Measurements from ENCODE around the gene DCBLD1. TPM values are rescaled to one million over a fixed set of nuclear protein-coding genes. Genes with fewer than 3 reads are reported as not detected.

DCBLD1 gene
- total RNA-seq, 4 donors from 2014 or later: 3.8 to 11.6 (median 7.9) TPM

DNA sequence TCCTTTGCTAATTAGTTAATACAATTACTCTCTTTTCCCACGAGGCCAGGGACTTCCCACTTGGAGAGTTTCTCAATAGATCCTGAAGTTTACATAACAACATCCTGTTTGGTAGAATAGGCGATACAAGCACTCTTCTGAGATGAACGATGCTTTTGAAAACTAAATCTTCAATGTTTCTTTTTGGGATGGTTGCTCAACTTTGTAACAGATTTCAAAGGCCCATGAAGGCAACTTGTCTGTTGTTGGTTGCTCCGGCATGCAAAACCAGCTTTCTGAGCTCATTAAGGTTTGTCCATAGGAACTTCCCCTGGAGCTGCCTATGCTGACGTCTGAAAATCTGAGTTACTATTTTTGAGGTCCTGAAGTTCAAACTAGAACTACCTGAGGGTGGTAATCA, 30.8 kb upstream of the DCBLD1 start:
- 46% methylated on average over 5 of the region's 5 CpGs for WGBS
- DNase-seq (ENCODE audit: extremely low spot score): no peak
- Histone ChIP-seq H3K36me3 (no peaks in the 10 kb centered on the region), H3K9me3 (no peaks in the 10 kb centered on the region), H3K4me3 (no peak overlapping the region), H3K27me3 (peaks cover 0 to 29% (median 0%) of the 10 kb centered on the region in 4 donors), H3K27ac (replicated peaks in 1 of 4) (no peak overlapping the region), H3K4me1 (peaks cover 0 to 5% (median 1%) of the 10 kb centered on the region in 4 donors)
- intact Hi-C loops (cut with DNase I): no loop called here
- TF ChIP-seq CTCF (IDR thresholded peaks at IDR 0.05) (no peak), EP300 (IDR thresholded peaks at IDR 0.05) (no peak), POLR2A (IDR thresholded peaks at IDR 0.05; ENCODE audit: low read depth) (no peak), POLR2AphosphoS5 (IDR thresholded peaks at IDR 0.05) (no peak)

DNA sequence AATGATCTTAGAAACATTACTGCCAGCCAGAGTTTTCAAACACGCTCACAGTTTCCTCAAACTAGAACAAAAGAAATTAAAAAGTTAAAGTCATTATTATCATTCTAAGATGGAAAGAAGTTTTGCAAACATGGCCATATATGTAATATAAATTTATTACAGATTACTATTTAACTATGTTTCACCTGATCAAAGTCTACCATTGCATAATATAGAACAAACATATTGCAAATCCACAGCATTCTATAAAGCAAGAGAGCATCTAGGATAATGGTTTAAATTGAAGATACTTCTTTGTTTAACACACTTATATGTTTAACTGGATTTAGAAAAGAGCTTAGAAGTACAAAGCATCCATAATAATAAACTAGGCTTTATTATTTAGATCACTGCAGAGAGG, 26.2 kb upstream of the DCBLD1 start:
- DNase-seq (ENCODE audit: extremely low spot score): no peak
- Histone ChIP-seq H3K4me1 (no peaks in the 10 kb centered on the region), H3K4me3 (no peak overlapping the region), H3K27ac (replicated peaks in 1 of 4) (no peak overlapping the region), H3K36me3 (no peaks in the 10 kb centered on the region), H3K27me3 (no peaks in the 10 kb centered on the region), H3K9me3 (no peaks in the 10 kb centered on the region)
- intact Hi-C loops (cut with DNase I): no loop called here
- whole genome bisulfite sequencing: 87% methylated on average over 1 of the region's 1 CpG
- TF ChIP-seq POLR2A (IDR thresholded peaks at IDR 0.05; ENCODE audit: low read depth) (no peak), EP300 (IDR thresholded peaks at IDR 0.05) (no peak), CTCF (IDR thresholded peaks at IDR 0.05) (no peak), POLR2AphosphoS5 (IDR thresholded peaks at IDR 0.05) (no peak)

- intact Hi-C loops (cut with DNase I): no loop called here
- Histone ChIP-seq H3K9me3 (no peaks in the 10 kb centered on the region), H3K4me1 (no peaks in the 10 kb centered on the region), H3K36me3 (no peaks in the 10 kb centered on the region), H3K27me3 (no peaks in the 10 kb centered on the region), H3K27ac (replicated peaks in 1 of 4) (no peak overlapping the region), H3K4me3 (no peak overlapping the region)
- no peak for DNase-seq (ENCODE audit: extremely low spot score)
- 93% methylated on average over 5 of the region's 5 CpGs for WGBS
- TF ChIP-seq EP300 (IDR thresholded peaks at IDR 0.05) (no peak), CTCF (IDR thresholded peaks at IDR 0.05) (no peak), POLR2AphosphoS5 (IDR thresholded peaks at IDR 0.05) (no peak), POLR2A (IDR thresholded peaks at IDR 0.05; ENCODE audit: low read depth) (no peak)
These were observed 25.5 kb upstream of the DCBLD1 start for GRCh38 chr6:117456998-117457397.

- H3K4me3 ChIP-seq: no peak overlapping the region
- TF ChIP-seq POLR2A (IDR thresholded peaks at IDR 0.05; ENCODE audit: low read depth): no peak
- TF ChIP-seq POLR2AphosphoS5 (IDR thresholded peaks at IDR 0.05): no peak
- TF ChIP-seq CTCF (IDR thresholded peaks at IDR 0.05): no peak
- no peak for TF ChIP-seq EP300 (IDR thresholded peaks at IDR 0.05)
- intact Hi-C loops (cut with DNase I): no loop called here
These were observed 23.1 kb upstream of the DCBLD1 start for GRCh38 chr6:117459204-117459944.

More at GRCh38 chr6:117459204-117459944, 23.1 kb upstream of the DCBLD1 start:
- no peaks in the 10 kb centered on the region for H3K4me1 ChIP-seq
- 89% methylated on average over 2 of the region's 2 CpGs for WGBS
- no peak for DNase-seq (ENCODE audit: extremely low spot score)
- H3K27me3 ChIP-seq: no peaks in the 10 kb centered on the region
- H3K36me3 ChIP-seq: no peaks in the 10 kb centered on the region
- H3K9me3 ChIP-seq: no peaks in the 10 kb centered on the region
- H3K27ac ChIP-seq (replicated peaks in 1 of 4): no peak overlapping the region
